Measurements from ENCODE around the gene AP3M1. TPM values are rescaled to one million over a fixed set of nuclear protein-coding genes. Genes with fewer than 3 reads are reported as not detected.

The AP3M1 gene
- total RNA-seq, 2 donors from 2014 or later, result 47.2 to 53.5 TPM

- H3K36me3 Mint-ChIP-seq (ENCODE audit: low read depth), result peaks cover 82% of the 10 kb centered on the region
- H3K4me3 Mint-ChIP-seq, result no peak overlapping the region
- H3K4me1 Mint-ChIP-seq, result peaks cover 2% of the 10 kb centered on the region
Measured at GRCh38 chr10:74094231-74094630, 56.4 kb downstream of the AP3M1 start.

GRCh38 chr10:74093530-74094164 is 57.0 kb downstream of the AP3M1 start:
- WGBS, 2 experiments (ENCODE audit: insufficient coverage in 1 of 2, insufficient read length in 1 of 2), result 95 to 100% methylated on average over 2 to 4 of the region's 4 CpGs
- Histone ChIP-seq H3K27ac (ENCODE audit: low read depth, low read length) (no peak overlapping the region), H3K36me3 (ENCODE audit: control insufficient read depth, insufficient read depth, low read length) (peaks cover 96% of the 10 kb centered on the region)

More at GRCh38 chr10:74094231-74094630, 56.4 kb downstream of the AP3M1 start:
- no peaks in the 10 kb centered on the region for H3K9me3 Mint-ChIP-seq
- peak overlapping the region; percentile 45 for H3K27ac Mint-ChIP-seq
- 93 to 96% methylated on average over 5 to 7 of the region's 7 CpGs for WGBS, 2 experiments (ENCODE audit: insufficient coverage in 1 of 2, insufficient read length in 1 of 2)
- no peaks in the 10 kb centered on the region for H3K27me3 Mint-ChIP-seq (ENCODE audit: insufficient read depth)
- Histone ChIP-seq H3K9ac (ENCODE audit: extremely low read depth, low read length, poor library complexity, severe bottlenecking) (no peak overlapping the region), H3K4me1 (ENCODE audit: control insufficient read depth, insufficient read depth, low read length) (no peaks in the 10 kb centered on the region), H3K4me3 (ENCODE audit: low read length) (no peak overlapping the region), H3K36me3 (ENCODE audit: control insufficient read depth, insufficient read depth, low read length) (peaks cover 96% of the 10 kb centered on the region), H3K27me3 (ENCODE audit: control insufficient read depth, insufficient read depth, low read length, poor library complexity, severe bottlenecking) (no peaks in the 10 kb centered on the region), H3K27ac (ENCODE audit: low read depth, low read length) (no peak overlapping the region), H3K9me3 (ENCODE audit: control insufficient read depth, low read length) (no peaks in the 10 kb centered on the region)
- no peak for DNase-seq
- no peak for TF ChIP-seq CTCF (conservative IDR thresholded peaks at IDR 0.05)

GRCh38 chr10:74092372-74092771 is 58.3 kb downstream of the AP3M1 start:
- Histone ChIP-seq H3K4me1 (ENCODE audit: control insufficient read depth, insufficient read depth, low read length) (no peaks in the 10 kb centered on the region), H3K36me3 (ENCODE audit: control insufficient read depth, insufficient read depth, low read length) (peaks cover 95% of the 10 kb centered on the region), H3K9me3 (ENCODE audit: control insufficient read depth, low read length) (no peaks in the 10 kb centered on the region), H3K27me3 (ENCODE audit: control insufficient read depth, insufficient read depth, low read length, poor library complexity, severe bottlenecking) (no peaks in the 10 kb centered on the region), H3K27ac (ENCODE audit: low read depth, low read length) (no peak overlapping the region), H3K9ac (ENCODE audit: extremely low read depth, low read length, poor library complexity, severe bottlenecking) (no peak overlapping the region), H3K4me3 (ENCODE audit: low read length) (no peak overlapping the region)
- DNase-seq, result no peak
- H3K4me3 Mint-ChIP-seq, result no peak overlapping the region
- 92 to 95% methylated on average over 1 to 2 of the region's 3 CpGs for WGBS, 2 experiments (ENCODE audit: insufficient coverage in 1 of 2, insufficient read length in 1 of 2)
- no peaks in the 10 kb centered on the region for H3K9me3 Mint-ChIP-seq
- no peaks in the 10 kb centered on the region for H3K27me3 Mint-ChIP-seq (ENCODE audit: insufficient read depth)
- TF ChIP-seq CTCF (conservative IDR thresholded peaks at IDR 0.05), result no peak
- peaks cover 2% of the 10 kb centered on the region for H3K4me1 Mint-ChIP-seq
- peaks cover 75% of the 10 kb centered on the region for H3K36me3 Mint-ChIP-seq (ENCODE audit: low read depth)
- H3K27ac Mint-ChIP-seq, result no peak overlapping the region

More at GRCh38 chr10:74093530-74094164, 57.0 kb downstream of the AP3M1 start:
- Histone ChIP-seq H3K4me1 (ENCODE audit: control insufficient read depth, insufficient read depth, low read length) (no peaks in the 10 kb centered on the region), H3K27me3 (ENCODE audit: control insufficient read depth, insufficient read depth, low read length, poor library complexity, severe bottlenecking) (no peaks in the 10 kb centered on the region), H3K9me3 (ENCODE audit: control insufficient read depth, low read length) (no peaks in the 10 kb centered on the region), H3K9ac (ENCODE audit: extremely low read depth, low read length, poor library complexity, severe bottlenecking) (no peak overlapping the region), H3K4me3 (ENCODE audit: low read length) (no peak overlapping the region)
- no peak overlapping the region for H3K4me3 Mint-ChIP-seq
- H3K9me3 Mint-ChIP-seq, result no peaks in the 10 kb centered on the region
- no peak for DNase-seq
- H3K27me3 Mint-ChIP-seq (ENCODE audit: insufficient read depth), result no peaks in the 10 kb centered on the region
- peaks cover 2% of the 10 kb centered on the region for H3K4me1 Mint-ChIP-seq
- H3K36me3 Mint-ChIP-seq (ENCODE audit: low read depth), result peaks cover 82% of the 10 kb centered on the region
- H3K27ac Mint-ChIP-seq, result no peak overlapping the region
- no peak for TF ChIP-seq CTCF (conservative IDR thresholded peaks at IDR 0.05)
